ENCODE measurements around the gene LHX1.
A peak's percentile ranks its signal among the peaks of the same experiment; 100 is the strongest.

Gene LHX1

DNA sequence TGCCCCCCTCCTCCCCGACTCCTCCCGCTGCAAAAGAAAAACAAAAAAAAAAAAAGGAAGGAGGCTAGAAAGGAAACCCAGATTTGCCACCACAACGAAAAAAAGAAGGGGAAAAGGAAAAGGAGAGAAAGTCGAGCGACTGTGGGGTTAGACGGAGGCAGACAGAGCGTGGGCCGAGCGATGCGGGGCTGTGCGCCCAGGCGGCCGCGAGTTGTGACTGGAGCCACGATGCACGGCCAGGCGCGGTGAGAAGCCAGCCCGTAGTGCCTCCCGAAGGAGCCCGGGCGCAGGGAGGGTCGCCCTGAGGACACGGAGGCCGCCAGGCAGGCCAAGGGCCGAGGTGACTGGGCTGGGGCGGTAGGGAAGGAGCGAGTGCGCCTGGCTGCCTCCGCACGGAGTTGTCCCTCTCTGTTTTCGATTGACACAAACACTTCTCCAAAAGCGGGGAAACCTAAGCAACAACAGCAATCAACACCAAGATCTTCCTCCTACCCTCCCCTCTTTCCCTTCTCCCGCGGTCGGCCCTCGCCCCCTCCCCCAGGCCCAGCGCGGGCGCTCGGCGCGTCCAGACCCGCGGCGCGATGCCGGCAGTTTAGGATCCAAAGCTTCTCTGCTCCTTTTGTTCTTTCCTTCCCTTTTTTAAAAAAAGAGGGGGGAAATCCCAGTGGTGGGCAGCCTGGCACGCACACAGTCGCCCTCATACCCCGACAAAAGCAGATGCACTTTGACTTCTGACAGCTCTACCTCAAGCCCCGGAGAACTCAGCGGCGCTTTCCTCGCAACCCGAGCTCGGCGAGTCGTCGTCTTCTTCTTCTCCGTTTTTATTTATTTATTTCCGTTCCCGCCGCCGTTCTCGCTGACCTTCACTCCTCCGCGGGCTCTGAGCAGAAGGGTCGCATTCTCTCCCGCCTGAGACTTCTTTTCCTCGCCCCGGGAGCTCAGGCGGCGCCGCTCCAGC, at the start of gene LHX1:
Gene LHX1, plus strand, starts transcription at position 475 of the 958 bp plus-strand sequence. CDS start 723 bp downstream, outside the sequence.
- no peak within 1 kb of the TSS for H3K27ac ChIP-seq
- H3K36me3 ChIP-seq (replicated peaks): no peaks in the 10 kb centered on the region
- no peak for DNase-seq
- H3K4me3 ChIP-seq (ENCODE audit: low read depth, low read length): no peak within 1 kb of the TSS
- peaks cover 95% of the 10 kb centered on the region for H3K27me3 ChIP-seq (replicated peaks)
- in situ Hi-C loops (cut with HindIII; ENCODE audit: low pct_ligation_motif_present, low sequenced_read_pairs): no loop called here
- TF ChIP-seq, protein P1, sequence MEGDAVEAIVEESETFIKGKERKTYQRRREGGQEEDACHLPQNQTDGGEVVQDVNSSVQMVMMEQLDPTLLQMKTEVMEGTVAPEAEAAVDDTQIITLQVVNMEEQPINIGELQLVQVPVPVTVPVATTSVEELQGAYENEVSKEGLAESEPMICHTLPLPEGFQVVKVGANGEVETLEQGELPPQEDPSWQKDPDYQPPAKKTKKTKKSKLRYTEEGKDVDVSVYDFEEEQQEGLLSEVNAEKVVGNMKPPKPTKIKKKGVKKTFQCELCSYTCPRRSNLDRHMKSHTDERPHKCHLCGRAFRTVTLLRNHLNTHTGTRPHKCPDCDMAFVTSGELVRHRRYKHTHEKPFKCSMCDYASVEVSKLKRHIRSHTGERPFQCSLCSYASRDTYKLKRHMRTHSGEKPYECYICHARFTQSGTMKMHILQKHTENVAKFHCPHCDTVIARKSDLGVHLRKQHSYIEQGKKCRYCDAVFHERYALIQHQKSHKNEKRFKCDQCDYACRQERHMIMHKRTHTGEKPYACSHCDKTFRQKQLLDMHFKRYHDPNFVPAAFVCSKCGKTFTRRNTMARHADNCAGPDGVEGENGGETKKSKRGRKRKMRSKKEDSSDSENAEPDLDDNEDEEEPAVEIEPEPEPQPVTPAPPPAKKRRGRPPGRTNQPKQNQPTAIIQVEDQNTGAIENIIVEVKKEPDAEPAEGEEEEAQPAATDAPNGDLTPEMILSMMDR (IDR thresholded peaks at IDR 0.05; ENCODE audit: low read depth, low read length, missing control alignments): no peak

DNA sequence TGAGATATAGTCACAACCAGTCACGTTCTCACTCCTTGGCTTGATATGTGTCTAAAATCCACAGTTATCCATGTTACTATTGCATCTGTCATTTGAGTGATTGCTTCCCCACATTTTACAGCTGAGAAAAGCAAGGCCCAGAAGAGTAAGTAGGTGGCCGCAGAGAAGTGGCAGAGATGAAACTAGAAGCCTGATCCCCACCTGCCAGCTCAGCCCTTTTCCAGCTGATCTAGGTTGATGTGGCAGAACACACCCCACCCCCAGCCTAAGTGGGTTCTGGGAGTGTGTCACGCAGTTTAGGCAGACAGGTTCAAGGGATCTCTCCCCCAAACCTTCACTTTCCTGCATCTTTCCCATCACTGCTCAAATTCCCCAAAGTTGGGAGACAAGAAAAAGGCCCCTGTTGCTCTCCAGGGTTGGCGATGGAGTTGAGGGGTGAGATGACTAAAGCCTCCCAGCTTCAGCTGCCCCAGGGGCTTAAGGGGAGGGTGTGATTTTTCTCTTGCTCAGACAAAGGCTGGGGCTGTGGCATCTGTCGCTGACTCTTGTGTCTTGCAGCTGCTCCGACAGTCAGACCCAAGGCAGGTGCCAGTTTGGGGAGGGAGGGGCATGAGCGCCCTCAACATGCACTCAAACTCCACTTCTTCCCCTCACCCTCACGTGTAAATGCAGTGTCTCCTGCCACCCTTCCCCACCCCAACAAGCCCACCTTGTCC, 48.9 kb upstream of the LHX1 start:
- H3K27me3 ChIP-seq (replicated peaks): peaks cover 7% of the 10 kb centered on the region
- H3K27ac ChIP-seq: no peak overlapping the region
- no peaks in the 10 kb centered on the region for H3K36me3 ChIP-seq (replicated peaks)
- no peak overlapping the region for H3K4me3 ChIP-seq (ENCODE audit: low read depth, low read length)
- TF ChIP-seq, protein P1 (IDR thresholded peaks at IDR 0.05; ENCODE audit: low read depth, low read length, missing control alignments): no peak
- in situ Hi-C loops (cut with HindIII; ENCODE audit: low pct_ligation_motif_present, low sequenced_read_pairs): no loop called here
- DNase-seq: no peak

DNA sequence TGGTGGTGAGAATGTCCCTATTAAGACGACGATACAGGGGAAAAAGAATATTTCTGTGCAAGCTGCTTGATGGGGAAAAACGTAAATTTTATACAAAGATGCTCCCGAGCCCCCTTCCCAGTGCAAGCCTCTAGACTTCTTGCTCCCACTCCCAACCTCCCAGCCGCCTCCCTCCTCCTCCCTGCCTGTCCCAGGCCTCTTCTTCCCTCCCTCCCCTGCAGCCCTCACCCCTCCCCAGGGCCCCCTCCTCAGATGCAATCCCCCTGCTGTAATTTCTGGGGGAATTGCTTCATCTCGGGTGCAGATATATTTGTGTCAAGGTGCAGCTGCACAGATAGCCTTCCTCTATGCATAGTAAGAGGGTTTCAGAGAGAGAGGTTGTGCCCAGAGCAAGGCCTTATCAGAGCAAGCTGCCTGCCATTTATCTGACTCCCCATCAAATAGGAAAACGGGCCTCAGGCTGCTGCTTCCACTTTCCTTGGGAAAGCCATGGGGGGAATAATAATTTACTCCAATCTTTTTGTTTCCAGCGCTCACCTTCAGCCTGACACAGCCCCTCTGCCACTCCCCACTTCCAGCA, 47.4 kb upstream of the LHX1 start:
- in situ Hi-C loops (cut with HindIII; ENCODE audit: low pct_ligation_motif_present, low sequenced_read_pairs): no loop called here

DNA sequence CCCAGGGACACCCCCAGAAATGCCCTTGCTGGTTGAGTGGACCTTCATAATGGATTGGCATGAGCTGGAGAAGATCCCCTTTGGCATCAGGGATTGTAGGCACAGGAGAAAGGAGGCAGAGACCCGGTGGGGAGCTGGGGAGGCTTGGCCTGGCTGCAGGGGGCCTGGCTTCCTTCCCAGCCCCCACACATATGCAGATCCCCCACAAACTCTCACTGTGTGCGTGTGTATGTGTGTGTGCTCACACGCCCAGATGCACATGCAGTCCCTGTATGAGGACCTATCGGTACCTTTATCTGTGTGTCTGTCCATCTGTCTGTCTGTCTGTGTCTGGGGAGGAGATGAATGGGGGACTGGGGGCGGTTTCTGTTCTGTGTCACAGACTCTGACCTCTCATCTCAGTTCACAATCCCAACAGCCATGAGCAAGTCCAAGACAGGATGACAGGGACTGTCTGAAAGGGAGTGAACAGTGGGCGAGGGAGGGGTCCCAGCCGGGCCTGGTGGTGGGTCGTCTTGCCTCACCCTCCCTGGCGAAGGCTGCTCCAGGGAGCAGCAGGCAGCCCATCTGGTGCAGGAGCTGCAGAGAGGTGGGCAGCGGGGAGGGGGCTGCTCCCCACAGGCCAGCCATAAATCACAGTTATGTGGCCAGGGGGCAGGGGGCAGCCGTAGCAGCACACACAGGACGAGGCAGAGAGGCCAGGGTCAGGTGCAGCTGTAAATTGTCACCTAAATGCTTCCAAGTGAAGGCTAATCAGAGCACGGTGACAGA, 46.7 kb upstream of the LHX1 start:
- peaks cover 2% of the 10 kb centered on the region for H3K27me3 ChIP-seq (replicated peaks)
- H3K4me3 ChIP-seq (ENCODE audit: low read depth, low read length): no peak overlapping the region
- H3K27ac ChIP-seq: no peak overlapping the region
- TF ChIP-seq, protein P1 (IDR thresholded peaks at IDR 0.05; ENCODE audit: low read depth, low read length, missing control alignments): no peak
- H3K36me3 ChIP-seq (replicated peaks): no peaks in the 10 kb centered on the region
- DNase-seq: no peak
- in situ Hi-C loops (cut with HindIII; ENCODE audit: low pct_ligation_motif_present, low sequenced_read_pairs): no loop called here

More for the DNA sequence above, 47.4 kb upstream of the LHX1 start:
- TF ChIP-seq, protein P1 (IDR thresholded peaks at IDR 0.05; ENCODE audit: low read depth, low read length, missing control alignments): no peak
- Histone ChIP-seq H3K36me3 (replicated peaks) (no peaks in the 10 kb centered on the region), H3K4me3 (ENCODE audit: low read depth, low read length) (no peak overlapping the region), H3K27me3 (replicated peaks) (peaks cover 2% of the 10 kb centered on the region), H3K27ac (no peak overlapping the region)
- DNase-seq: no peak

DNA sequence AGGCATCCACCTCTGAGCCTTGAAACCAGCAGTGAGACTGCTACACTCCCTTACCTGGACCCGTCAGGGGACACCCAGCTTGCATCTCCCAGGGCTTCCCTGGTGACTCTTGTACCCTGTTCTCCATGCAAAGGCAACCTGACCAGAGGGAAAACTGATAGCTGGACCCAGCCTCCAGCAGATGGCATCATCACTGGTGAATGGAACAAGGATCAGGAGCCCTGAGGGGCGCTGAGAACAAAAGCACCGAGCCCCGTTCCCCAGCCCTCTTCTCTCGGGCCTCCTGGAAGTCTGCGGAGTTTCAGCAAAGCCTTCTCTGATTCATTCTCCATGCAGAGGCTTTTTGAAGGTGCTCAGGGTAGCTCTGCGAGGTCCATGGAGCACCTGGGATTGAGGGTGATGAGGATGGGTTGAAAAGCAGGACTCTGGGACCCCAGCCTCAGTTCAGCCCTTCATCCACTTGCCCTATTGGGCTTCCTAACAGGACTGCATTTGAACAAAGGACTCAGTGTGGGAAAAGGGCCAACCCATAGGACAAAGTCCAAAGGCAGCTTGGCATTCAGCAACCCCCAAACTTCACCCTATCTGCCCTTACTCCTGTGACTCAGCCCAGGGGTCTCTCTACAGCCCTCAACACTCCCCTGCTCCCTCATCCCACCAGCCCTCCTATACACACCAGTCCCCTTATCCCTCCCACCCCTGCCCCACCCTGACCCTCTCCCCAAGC, 45.0 kb upstream of the LHX1 start:
- in situ Hi-C loops (cut with HindIII; ENCODE audit: low pct_ligation_motif_present, low sequenced_read_pairs): no loop called here
- no peak for DNase-seq
- Histone ChIP-seq H3K27me3 (replicated peaks) (peaks cover 2% of the 10 kb centered on the region), H3K36me3 (replicated peaks) (no peaks in the 10 kb centered on the region), H3K4me3 (ENCODE audit: low read depth, low read length) (no peak overlapping the region), H3K27ac (no peak overlapping the region)
- TF ChIP-seq, protein P1 (IDR thresholded peaks at IDR 0.05; ENCODE audit: low read depth, low read length, missing control alignments): peak; percentile 18
